Body of pancreas (tissue), 4 donors: ENCODE measurements around the gene EML5. TPM values are rescaled to one million over a fixed set of nuclear protein-coding genes. Genes with fewer than 3 reads are reported as not detected.
A peak's percentile ranks its signal among the peaks of the same experiment; 100 is the strongest.

Experiments used
- ATAC-seq: fragments of 150-250 bp; one replicate; pipeline ENCODE4 v1.9.1; 2016
- DNase-seq, 4 donors: peaks; one replicate each; pipeline ENCODE4 v3.0.0-alpha.2; 2019
- H3K27ac ChIP-seq, 4 donors: fragments of 200-600 bp; sonication (generic); 1 replicate in 3 of 4; 2 replicates in 1 of 4; pipeline versions ENCODE4 v1.5.1 to v1.6.1; 2016 to 2019; ENCODE audit warnings: mild to moderate bottlenecking in 1 of 4, mixed read lengths in 1 of 4, moderate library complexity in 1 of 4
- H3K27me3 ChIP-seq, 2 donors: fragments of 200-600 bp; sonication (generic); one replicate each; pipeline ENCODE4 v1.6.0; 2016; ENCODE audit warnings: mild to moderate bottlenecking in 1 of 2
- H3K36me3 ChIP-seq, 2 donors: fragments of 200-600 bp; sonication (generic); replicated peaks in 1 of 2; 2 replicates each; pipeline ENCODE4 v1.5.1; 2016; ENCODE audit warnings: low read depth in 2 of 2; ENCODE audit not compliant: insufficient read depth in 1 of 2
- H3K4me1 ChIP-seq: fragments of 200-600 bp; sonication (generic); one replicate; pipeline ENCODE4 v1.6.0; 2016
- H3K4me3 ChIP-seq, 2 donors: fragments of 200-600 bp; sonication (generic); 1 replicate in 1 of 2; 2 replicates in 1 of 2; pipeline ENCODE4 v1.5.1; 2016 to 2019
- H3K9me3 ChIP-seq, 3 donors: fragments of 200-600 bp; sonication (generic); 1 replicate in 2 of 3; 2 replicates in 1 of 3; pipeline ENCODE4 v1.5.1; 2016
- POLR2A ChIP-seq, 3 donors: fragments of 450-650 bp; IDR thresholded peaks; one replicate each; pipeline ENCODE4 v1.6.1; 2016; ENCODE audit warnings: antibody characterized with exemption in 3 of 3, mild to moderate bottlenecking in 2 of 3
- WGBS, 2 donors: methylation state at CpG; one replicate each; pipeline ENCODE4 v1.1.5; 2017; 5-methylcytosine and 5-hydroxymethylcytosine counted together
- intact Hi-C: fragments of 100-400 bp; cut with DNase I; formaldehyde crosslinking; loops from one replicate; pipeline ENCODE4 v1.15.1; 2023
- total RNA-seq, 2 donors: library from RNA; depleted of rRNA; stranded (reverse); fragments of >200 nt; gene quantifications; one replicate each; pipeline ENCODE4 v1.1.0, GENCODE V29; 2016
- TF ChIP-seq, protein P1 (sequence below), 7 experiments: fragments of 450-650 bp in 4 of 7; fragments of 200-600 bp in 3 of 7; sonication (generic) in 3 of 7; IDR thresholded peaks; one replicate each; pipeline ENCODE4 v1.5.1; 2016 to 2019; ENCODE audit warnings: antibody characterized with exemption in 7 of 7

Gene EML5
- total RNA-seq, 2 donors from 2014 or later = 2.9 to 3.3 TPM

GRCh38 chr14:88613552-88614010 is 179.2 kb downstream of the EML5 start:
- Histone ChIP-seq H3K4me3 (no peak overlapping the region), H3K9me3 (no peaks in the 10 kb centered on the region), H3K4me1 (peaks cover 20% of the 10 kb centered on the region), H3K27me3 (no peaks in the 10 kb centered on the region), H3K36me3 (peaks cover 4 to 13% of the 10 kb centered on the region in 2 donors), H3K27ac (peak overlapping the region in 3 of 4 donors; percentile 36 to 73 (median 66))
- TF ChIP-seq POLR2A (IDR thresholded peaks at IDR 0.05) = no peak
- TF ChIP-seq, protein P1, sequence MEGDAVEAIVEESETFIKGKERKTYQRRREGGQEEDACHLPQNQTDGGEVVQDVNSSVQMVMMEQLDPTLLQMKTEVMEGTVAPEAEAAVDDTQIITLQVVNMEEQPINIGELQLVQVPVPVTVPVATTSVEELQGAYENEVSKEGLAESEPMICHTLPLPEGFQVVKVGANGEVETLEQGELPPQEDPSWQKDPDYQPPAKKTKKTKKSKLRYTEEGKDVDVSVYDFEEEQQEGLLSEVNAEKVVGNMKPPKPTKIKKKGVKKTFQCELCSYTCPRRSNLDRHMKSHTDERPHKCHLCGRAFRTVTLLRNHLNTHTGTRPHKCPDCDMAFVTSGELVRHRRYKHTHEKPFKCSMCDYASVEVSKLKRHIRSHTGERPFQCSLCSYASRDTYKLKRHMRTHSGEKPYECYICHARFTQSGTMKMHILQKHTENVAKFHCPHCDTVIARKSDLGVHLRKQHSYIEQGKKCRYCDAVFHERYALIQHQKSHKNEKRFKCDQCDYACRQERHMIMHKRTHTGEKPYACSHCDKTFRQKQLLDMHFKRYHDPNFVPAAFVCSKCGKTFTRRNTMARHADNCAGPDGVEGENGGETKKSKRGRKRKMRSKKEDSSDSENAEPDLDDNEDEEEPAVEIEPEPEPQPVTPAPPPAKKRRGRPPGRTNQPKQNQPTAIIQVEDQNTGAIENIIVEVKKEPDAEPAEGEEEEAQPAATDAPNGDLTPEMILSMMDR (IDR thresholded peaks at IDR 0.05) = no peak
- DNase-seq (peak; percentile 51 to 82 (median 72)), ATAC-seq (peak; percentile 93)
- intact Hi-C loops = no loop called here
- 12 to 13% methylated on average over 5 of the region's 5 CpGs for WGBS, 2 donors

DNA sequence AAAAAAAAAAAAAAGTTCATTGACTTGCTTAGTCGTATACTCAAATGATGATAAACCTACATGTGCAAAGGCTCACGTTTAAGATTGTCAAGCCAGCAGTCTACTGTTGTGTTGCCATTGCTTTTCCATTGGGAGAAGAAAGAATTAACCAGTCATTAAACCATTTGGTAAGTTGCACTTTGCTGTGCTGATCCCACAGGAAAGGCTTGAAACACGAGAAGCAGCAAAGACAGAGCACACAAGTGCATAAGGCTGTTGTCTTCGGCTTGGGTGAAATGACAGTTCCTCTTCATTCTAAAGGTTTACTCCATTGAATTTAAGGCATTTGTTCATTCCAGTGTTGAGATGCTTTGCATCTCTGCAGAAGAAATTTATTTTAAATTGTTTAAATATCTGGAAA is 179.8 kb downstream of the EML5 start:
- H3K4me3 ChIP-seq = no peak overlapping the region
- H3K4me1 ChIP-seq = peaks cover 20% of the 10 kb centered on the region
- H3K9me3 ChIP-seq = no peaks in the 10 kb centered on the region
- H3K27ac ChIP-seq = peak overlapping the region in 3 of 4 donors; percentile 36 to 73 (median 66)
- H3K27me3 ChIP-seq = no peaks in the 10 kb centered on the region
- intact Hi-C loops = no loop called here
- DNase-seq = no peak
- H3K36me3 ChIP-seq = peaks cover 4 to 15% of the 10 kb centered on the region in 2 donors
- TF ChIP-seq POLR2A (IDR thresholded peaks at IDR 0.05) = no peak
- TF ChIP-seq, protein P1 (IDR thresholded peaks at IDR 0.05) = no peak
- 65 to 75% methylated on average over 4 of the region's 4 CpGs for WGBS, 2 donors
- no peak for ATAC-seq

DNA sequence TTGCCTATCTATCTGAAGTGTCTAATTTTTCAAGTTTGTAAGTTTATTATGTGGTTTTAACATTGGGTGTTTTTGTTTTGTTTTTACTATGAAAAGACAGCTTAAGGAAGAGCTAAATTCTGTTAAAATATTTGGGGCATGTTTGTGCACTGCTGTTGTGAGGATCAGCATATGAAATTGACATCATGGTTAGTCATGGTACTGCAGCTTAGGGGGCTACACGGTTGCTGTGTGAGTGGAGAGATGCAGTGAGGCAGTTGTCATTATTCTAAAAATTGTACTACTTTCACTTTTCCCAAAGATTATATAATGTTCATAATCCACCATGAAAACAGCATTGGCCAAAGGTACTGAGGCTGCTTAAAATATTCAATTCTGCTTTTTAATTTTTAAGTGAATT is 180.9 kb downstream of the EML5 start:
- Histone ChIP-seq H3K27ac (no peak overlapping the region), H3K36me3 (peaks cover 9 to 22% of the 10 kb centered on the region in 2 donors), H3K27me3 (no peaks in the 10 kb centered on the region), H3K4me1 (peaks cover 20% of the 10 kb centered on the region), H3K4me3 (no peak overlapping the region), H3K9me3 (no peaks in the 10 kb centered on the region)
- TF ChIP-seq POLR2A (IDR thresholded peaks at IDR 0.05) = no peak
- TF ChIP-seq, protein P1 (IDR thresholded peaks at IDR 0.05) = peak in 1 of 7 experiments; percentile 11
- ATAC-seq (no peak), DNase-seq (no peak)
- WGBS, 2 donors = 45 to 48% methylated on average over 1 of the region's 1 CpG
- intact Hi-C loops = no loop called here

GRCh38 chr14:88607829-88608228 is 184.9 kb downstream of the EML5 start:
- H3K27ac ChIP-seq = no peak overlapping the region
- DNase-seq = no peak
- peaks cover 9 to 42% of the 10 kb centered on the region in 2 donors for H3K36me3 ChIP-seq
- H3K27me3 ChIP-seq = no peaks in the 10 kb centered on the region
- intact Hi-C loops = no loop called here
- no peak for ATAC-seq
- no peaks in the 10 kb centered on the region for H3K9me3 ChIP-seq
- H3K4me1 ChIP-seq = peaks cover 2% of the 10 kb centered on the region
- TF ChIP-seq, protein P1 (IDR thresholded peaks at IDR 0.05) = no peak
- H3K4me3 ChIP-seq = no peak overlapping the region

DNA sequence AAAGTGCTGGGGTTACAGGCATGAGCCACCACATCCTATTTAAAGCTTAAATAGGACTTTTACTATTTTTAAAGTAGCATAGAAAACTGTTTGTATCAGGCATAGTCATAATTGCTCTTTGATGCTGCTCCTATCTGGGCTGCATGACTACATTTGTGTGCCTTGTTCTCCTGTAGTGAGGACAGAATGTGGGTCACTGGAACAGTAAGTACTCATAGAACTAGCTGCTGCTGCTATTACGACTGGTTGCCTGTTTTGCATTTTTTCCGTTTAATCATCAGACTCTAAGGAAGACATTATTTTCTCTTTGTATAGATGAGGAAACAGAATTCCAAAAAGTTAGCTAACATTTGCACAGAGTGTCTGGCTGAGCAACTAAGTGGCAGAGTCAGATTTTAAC is 187.2 kb downstream of the EML5 start:
- no peaks in the 10 kb centered on the region for H3K9me3 ChIP-seq
- no peak overlapping the region for H3K4me3 ChIP-seq
- H3K4me1 ChIP-seq = no peaks in the 10 kb centered on the region
- H3K27me3 ChIP-seq = no peaks in the 10 kb centered on the region
- H3K36me3 ChIP-seq = peaks cover 9 to 38% of the 10 kb centered on the region in 2 donors
- WGBS, 2 donors = 77 to 86% methylated on average over 2 of the region's 2 CpGs
- TF ChIP-seq POLR2A (IDR thresholded peaks at IDR 0.05) = no peak
- no peak overlapping the region for H3K27ac ChIP-seq
- ATAC-seq (no peak), DNase-seq (no peak)
- intact Hi-C loops = no loop called here
